ENCODE measurements around the gene HBD.

DNA sequence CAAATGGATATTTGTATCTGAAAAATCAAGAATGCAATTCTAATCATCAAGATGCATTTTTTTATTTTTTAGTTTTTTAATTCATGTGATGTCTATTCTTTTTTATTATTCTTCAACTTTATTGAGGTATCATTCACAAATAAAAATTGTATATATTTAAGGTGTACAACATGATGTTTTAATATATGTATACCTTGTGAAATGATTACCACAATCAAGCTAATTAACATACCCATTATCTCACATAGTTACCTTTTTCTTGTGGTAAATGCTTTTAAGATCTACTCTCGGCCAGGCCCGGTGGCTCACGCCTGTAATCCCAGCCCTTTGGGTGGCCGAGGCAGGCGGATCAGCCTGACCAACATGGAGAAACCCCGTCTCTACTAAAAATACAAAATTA, 11.1 kb downstream of the HBD start:
- TF ChIP-seq EZH2 (IDR thresholded peaks at IDR 0.05; ENCODE audit: insufficient read depth, poor library complexity, severe bottlenecking) (no peak), EZH2phosphoT487 (IDR thresholded peaks at IDR 0.05; ENCODE audit: insufficient read depth, low read depth) (no peak)
